HCT116 (cell line): ENCODE measurements around the gene GCNT3. TPM values are rescaled to one million over a fixed set of nuclear protein-coding genes. Genes with fewer than 3 reads are reported as not detected.
A peak's percentile ranks its signal among the peaks of the same experiment; 100 is the strongest.

Source experiments
- ATAC-seq: fragments of 200-7000 bp; cut with Tn5 transposase; 2 replicates; pipeline ENCODE4 v1.9.1; 2020; ENCODE audit warnings: mild to moderate bottlenecking, moderate library complexity
- BruUV-seq: library from RNA; stranded (reverse); fragments of 400-500 nt; replicated peaks from 2 replicates; lab custom pipeline; 2021; lab: Mats Ljungman, UMichigan
- CTCF ChIA-PET: fragments of 300-600 bp; sonication (Branson Sonifier 250); formaldehyde crosslinking; loops from one replicate; lab custom pipeline; 2021; ENCODE audit warnings: antibody characterized with exemption; lab: Charles Lee
- POLR2A ChIA-PET: fragments of 300-600, 350-600 bp; sonication (Branson Sonifier 250); formaldehyde crosslinking; loops from one replicate; lab custom pipeline; 2021; ENCODE audit warnings: antibody characterized with exemption; lab: Charles Lee
- RAD21 ChIA-PET, 2 experiments: fragments of 300-600 bp; sonication (Branson Sonifier 250); formaldehyde crosslinking; loops; one replicate each; lab custom pipeline; 2023; ENCODE audit warnings: low total read pairs in 2 of 2; ENCODE audit not compliant: uncharacterized antibody in 2 of 2, unreplicated experiment in 2 of 2, low non-redundant PET in 1 of 2; lab: Charles Lee
- DNase-seq: peaks from one replicate; pipeline ENCODE4 v3.0.0-alpha.2; 2010; ENCODE audit warnings: low read depth, low spot score
- H2AFZ ChIP-seq: fragments of 200-600 bp; shearing (Covaris generic), sonication (generic); 2 replicates; pipeline ENCODE4 v1.6.1; 2017; ENCODE audit warnings: low read depth, mixed run types, mixed read lengths, antibody characterized with exemption, low read length; ENCODE audit not compliant: poor library complexity, severe bottlenecking
- H3K27ac ChIP-seq: 2 replicates; pipeline ENCODE4 v1.5.1; 2012; ENCODE audit warnings: low read depth, low read length
- H3K27me3 ChIP-seq: fragments of 200-600 bp; sonication (generic); 2 replicates; pipeline ENCODE4 v1.6.1; 2016; ENCODE audit warnings: mixed run types, low read length, mixed read lengths; ENCODE audit not compliant: insufficient read depth
- H3K36me3 ChIP-seq, 2 experiments: fragments of 200-500 bp in 1 of 2; fragments of 200-600 bp in 1 of 2; sonication (Bioruptor generic) in 1 of 2; sonication (generic) in 1 of 2; 2 replicates each; pipeline versions ENCODE4 v1.5.1 to v1.6.1; 2014 to 2016; ENCODE audit warnings: low read length in 2 of 2, inconsistent platforms in 1 of 2, mixed read lengths in 1 of 2, mixed run types in 1 of 2; ENCODE audit not compliant: insufficient read depth in 2 of 2, control insufficient read depth in 1 of 2
- H3K4me1 ChIP-seq, 2 experiments: fragments of 200-600 bp in 1 of 2; sonication (generic) in 1 of 2; 2 replicates each; pipeline versions ENCODE4 v1.5.1 to v1.6.1; 2012 to 2017; ENCODE audit warnings: low read length in 2 of 2, inconsistent platforms in 1 of 2, mild to moderate bottlenecking in 1 of 2, mixed read lengths in 1 of 2, mixed run types in 1 of 2, moderate library complexity in 1 of 2; ENCODE audit not compliant: insufficient read depth in 2 of 2, control insufficient read depth in 1 of 2
- H3K4me2 ChIP-seq: fragments of 200-600 bp; sonication (generic); 2 replicates; pipeline ENCODE4 v1.6.1; 2017; ENCODE audit warnings: mixed run types, low read length, mixed read lengths
- H3K4me3 ChIP-seq, 2 experiments: fragments of 200-600 bp in 1 of 2; sonication (generic) in 1 of 2; replicated peaks in 1 of 2; 2 replicates each; pipeline ENCODE4 v1.5.1; 2011 to 2016; ENCODE audit warnings: low read length in 2 of 2, control low read depth in 1 of 2, low read depth in 1 of 2, mild to moderate bottlenecking in 1 of 2, mixed read lengths in 1 of 2, mixed run types in 1 of 2
- H3K79me2 ChIP-seq: fragments of 200-600 bp; sonication (generic); 2 replicates; pipeline ENCODE4 v1.6.1; 2017; ENCODE audit warnings: mild to moderate bottlenecking, mixed run types, low read length, moderate library complexity, mixed read lengths; ENCODE audit not compliant: insufficient read depth
- H3K9ac ChIP-seq: fragments of 200-600 bp; sonication (generic); 2 replicates; pipeline ENCODE4 v1.6.1; 2016; ENCODE audit warnings: low read length, mixed read lengths
- H3K9me2 ChIP-seq: fragments of 200-600 bp; sonication (generic), shearing (Covaris generic); 2 replicates; pipeline ENCODE4 v1.6.1; 2017; ENCODE audit warnings: mixed run types, mild to moderate bottlenecking, moderate library complexity; ENCODE audit not compliant: insufficient read depth
- H3K9me3 ChIP-seq, 2 experiments: fragments of 200-500 bp in 1 of 2; fragments of 200-600 bp in 1 of 2; sonication (Bioruptor generic) in 1 of 2; sonication (generic) in 1 of 2; 2 replicates each; pipeline ENCODE4 v1.6.1; 2014 to 2017; ENCODE audit warnings: low read length in 2 of 2, mixed read lengths in 2 of 2, inconsistent platforms in 1 of 2, low read depth in 1 of 2, mild to moderate bottlenecking in 1 of 2, mixed run types in 1 of 2, moderate library complexity in 1 of 2; ENCODE audit not compliant: control insufficient read depth in 1 of 2, insufficient read depth in 1 of 2
- H4K20me1 ChIP-seq: fragments of 200-600 bp; sonication (generic), shearing (Covaris generic); 2 replicates; pipeline ENCODE4 v1.6.1; 2017; ENCODE audit warnings: mixed run types, mild to moderate bottlenecking, moderate library complexity; ENCODE audit not compliant: insufficient read depth
- ELF1 ChIP-seq: IDR thresholded peaks from 2 replicates; pipeline ENCODE4 v1.6.1; 2012; ENCODE audit warnings: low read depth, borderline replicate concordance
- POLR2AphosphoS5 ChIP-seq: IDR thresholded peaks from 2 replicates; pipeline ENCODE4 v1.6.1; 2011; ENCODE audit warnings: mild to moderate bottlenecking, low read depth, low read length, moderate library complexity
- REST ChIP-seq: IDR thresholded peaks from 2 replicates; pipeline ENCODE4 v1.6.1; 2012; ENCODE audit warnings: low read depth
- SIN3A ChIP-seq: IDR thresholded peaks from 2 replicates; pipeline ENCODE4 v1.6.1; 2012; ENCODE audit warnings: low read depth
- ZBTB33 ChIP-seq: IDR thresholded peaks from 2 replicates; pipeline ENCODE4 v1.6.1; 2011; ENCODE audit warnings: mild to moderate bottlenecking, low read length, moderate library complexity; ENCODE audit not compliant: insufficient replicate concordance; ENCODE audit errors: extremely low read depth
- intact Hi-C: fragments of 100-400 bp; cut with micrococcal nuclease; formaldehyde crosslinking; loops from 2 replicates; pipeline ENCODE4 v1.10.0; 2022
- total RNA-seq: library from RNA; stranded (reverse); gene quantifications from one replicate; pipeline ENCODE4 v1.2.1, GENCODE V29; 2021; ENCODE audit not compliant: unreplicated experiment

The GCNT3 gene
- total RNA-seq, 1 experiment from 2014 or later, result 5.6 TPM

- Histone ChIP-seq H3K4me1 (no peaks in the 10 kb centered on the region), H3K9me2 (no peaks in the 10 kb centered on the region), H3K4me2 (no peak overlapping the region), H3K4me3 (no peak overlapping the region), H3K27ac (no peak overlapping the region), H3K9ac (no peak overlapping the region), H3K36me3 (peaks cover 6 to 11% of the 10 kb centered on the region in 2 experiments; a peak in 2 of 4 replicates), H3K9me3 (no peaks in the 10 kb centered on the region), H3K27me3 (no peaks in the 10 kb centered on the region), H3K79me2 (peaks cover 6% of the 10 kb centered on the region), H4K20me1 (no peaks in the 10 kb centered on the region), H2AFZ (no peak overlapping the region)
- RAD21 ChIA-PET, result no interaction called here
- BruUV-seq, result TSS peak; percentile 25
- ATAC-seq, result no peak
- CTCF ChIA-PET, result interaction anchor here (1.2 to 3.9 kb wide), 2 partner anchors 103 to 107 kb away, joined by 5 to 20 read pairs; no protein-coding TSS in a partner anchor
- TF ChIP-seq ZBTB33 (no peak), SIN3A (no peak), ELF1 (no peak), REST (no peak), POLR2AphosphoS5 (no peak)
- intact Hi-C loops, result loop anchor here (10.0 kb wide), 1 partner anchor 651 kb away; the partner anchor contains the start of gene RNF111
- POLR2A ChIA-PET, result no interaction called here
- no peak for DNase-seq
These were observed 24.6 kb downstream of the GCNT3 start for GRCh38 chr15:59636184-59636583.
